Activated T-helper 1 cell treated with anti-CD3 and anti-CD28 coated beads, Interleukin-12 subunit alpha, Interleukin-12 subunit beta, Interleukin-2, Interleukin-4 antibody, amounts not matched to agents 30 ng/mL and 10 ng/mL and 1 ng/mL, durations not matched to agents 14 hours and 24 hours and 36 hours (primary cell): Measurements from ENCODE around the gene PPP1R3C. TPM values are rescaled to one million over a fixed set of nuclear protein-coding genes. Genes with fewer than 3 reads are reported as not detected.

Experiments used
- DNase-seq: peaks from one replicate; pipeline ENCODE4 v3.0.0; 2021; ENCODE audit warnings: low spot score
- H3K27ac Mint-ChIP-seq: one replicate; pipeline ENCODE4 v1.8.0; 2021; ENCODE audit warnings: mild to moderate bottlenecking, mixed read lengths
- H3K27me3 Mint-ChIP-seq: one replicate; pipeline ENCODE4 v1.8.0; 2022; ENCODE audit warnings: mild to moderate bottlenecking, moderate library complexity, mixed read lengths; ENCODE audit not compliant: insufficient read depth
- H3K36me3 Mint-ChIP-seq: one replicate; pipeline ENCODE4 v1.8.0; 2021; ENCODE audit warnings: low read depth, mixed read lengths
- H3K4me1 Mint-ChIP-seq: one replicate; pipeline ENCODE4 v1.8.0; 2021; ENCODE audit warnings: low read depth, mixed read lengths
- H3K4me3 Mint-ChIP-seq: one replicate; pipeline ENCODE4 v1.8.0; 2021; ENCODE audit warnings: mild to moderate bottlenecking, moderate library complexity, mixed read lengths
- H3K9me3 Mint-ChIP-seq: one replicate; pipeline ENCODE4 v1.8.0; 2021; ENCODE audit warnings: mixed read lengths
- intact Hi-C: fragments of 100-400 bp; cut with micrococcal nuclease; formaldehyde crosslinking; loops from one replicate; pipeline ENCODE4 v1.15.1; 2024
- total RNA-seq: library from RNA; stranded (reverse); gene quantifications from 2 replicates; pipeline ENCODE4 v1.2.3, GENCODE V29; 2022

PPP1R3C gene
- total RNA-seq, 1 donor from 2014 or later = not detected

GRCh38 chr10:91603931-91604331, 28.9 kb downstream of the PPP1R3C start:
- intact Hi-C loops = no loop called here
- H3K36me3 Mint-ChIP-seq = no peaks in the 10 kb centered on the region
- DNase-seq = no peak
- H3K27ac Mint-ChIP-seq = no peak overlapping the region
- no peaks in the 10 kb centered on the region for H3K27me3 Mint-ChIP-seq
- H3K4me1 Mint-ChIP-seq = no peaks in the 10 kb centered on the region
- peaks cover 11% of the 10 kb centered on the region for H3K9me3 Mint-ChIP-seq
- no peak overlapping the region for H3K4me3 Mint-ChIP-seq

- intact Hi-C loops = no loop called here
- Mint-ChIP-seq H3K9me3 (peaks cover 11% of the 10 kb centered on the region), H3K27ac (no peak overlapping the region), H3K27me3 (no peaks in the 10 kb centered on the region), H3K36me3 (no peaks in the 10 kb centered on the region), H3K4me1 (no peaks in the 10 kb centered on the region), H3K4me3 (no peak overlapping the region)
- DNase-seq = no peak
Observed at GRCh38 chr10:91602868-91603568, 29.9 kb downstream of the PPP1R3C start.

- H3K36me3 Mint-ChIP-seq = no peaks in the 10 kb centered on the region
- peaks cover 11% of the 10 kb centered on the region for H3K9me3 Mint-ChIP-seq
- intact Hi-C loops = no loop called here
- no peak overlapping the region for H3K27ac Mint-ChIP-seq
- H3K27me3 Mint-ChIP-seq = no peaks in the 10 kb centered on the region
- no peak for DNase-seq
- no peak overlapping the region for H3K4me3 Mint-ChIP-seq
- no peaks in the 10 kb centered on the region for H3K4me1 Mint-ChIP-seq
Observed at GRCh38 chr10:91602449-91602848, 30.4 kb downstream of the PPP1R3C start.

GRCh38 chr10:91601212-91601611, 31.7 kb downstream of the PPP1R3C start:
- H3K27me3 Mint-ChIP-seq = no peaks in the 10 kb centered on the region
- peaks cover 8% of the 10 kb centered on the region for H3K9me3 Mint-ChIP-seq
- H3K27ac Mint-ChIP-seq = no peak overlapping the region
- DNase-seq = no peak
- no peaks in the 10 kb centered on the region for H3K4me1 Mint-ChIP-seq
- no peaks in the 10 kb centered on the region for H3K36me3 Mint-ChIP-seq
- intact Hi-C loops = no loop called here
- no peak overlapping the region for H3K4me3 Mint-ChIP-seq

- Mint-ChIP-seq H3K9me3 (no peaks in the 10 kb centered on the region), H3K4me3 (no peak overlapping the region), H3K27ac (no peak overlapping the region), H3K4me1 (no peaks in the 10 kb centered on the region), H3K36me3 (no peaks in the 10 kb centered on the region), H3K27me3 (peaks cover 3% of the 10 kb centered on the region)
- DNase-seq = no peak
- intact Hi-C loops = no loop called here
Observed at GRCh38 chr10:91598211-91598977, 34.5 kb downstream of the PPP1R3C start.

- no peak overlapping the region for H3K27ac Mint-ChIP-seq
- no peak overlapping the region for H3K4me3 Mint-ChIP-seq
- H3K4me1 Mint-ChIP-seq = no peaks in the 10 kb centered on the region
- intact Hi-C loops = no loop called here
- DNase-seq = no peak
- H3K27me3 Mint-ChIP-seq = peaks cover 3% of the 10 kb centered on the region
- no peaks in the 10 kb centered on the region for H3K9me3 Mint-ChIP-seq
- H3K36me3 Mint-ChIP-seq = no peaks in the 10 kb centered on the region
Observed at GRCh38 chr10:91597197-91597881, 35.5 kb downstream of the PPP1R3C start.

- Mint-ChIP-seq H3K27me3 (peaks cover 3% of the 10 kb centered on the region), H3K9me3 (no peaks in the 10 kb centered on the region), H3K27ac (no peak overlapping the region), H3K36me3 (no peaks in the 10 kb centered on the region), H3K4me1 (no peaks in the 10 kb centered on the region), H3K4me3 (no peak overlapping the region)
- intact Hi-C loops = no loop called here
- DNase-seq = no peak
Observed at GRCh38 chr10:91596825-91597196, 36.1 kb downstream of the PPP1R3C start.

GRCh38 chr10:91593834-91594233, 39.0 kb downstream of the PPP1R3C start:
- Mint-ChIP-seq H3K4me3 (no peak overlapping the region), H3K27ac (no peak overlapping the region), H3K27me3 (peaks cover 10% of the 10 kb centered on the region), H3K36me3 (no peaks in the 10 kb centered on the region), H3K9me3 (no peaks in the 10 kb centered on the region), H3K4me1 (no peaks in the 10 kb centered on the region)
- intact Hi-C loops = no loop called here
- no peak for DNase-seq

- Mint-ChIP-seq H3K27me3 (peaks cover 10% of the 10 kb centered on the region), H3K9me3 (no peaks in the 10 kb centered on the region), H3K4me3 (no peak overlapping the region), H3K4me1 (no peaks in the 10 kb centered on the region), H3K27ac (no peak overlapping the region), H3K36me3 (no peaks in the 10 kb centered on the region)
- DNase-seq = no peak
- intact Hi-C loops = no loop called here
Observed at GRCh38 chr10:91593366-91593765, 39.5 kb downstream of the PPP1R3C start.

- intact Hi-C loops = no loop called here
- H3K4me1 Mint-ChIP-seq = no peaks in the 10 kb centered on the region
- no peak for DNase-seq
- peaks cover 10% of the 10 kb centered on the region for H3K27me3 Mint-ChIP-seq
- no peak overlapping the region for H3K4me3 Mint-ChIP-seq
- no peaks in the 10 kb centered on the region for H3K36me3 Mint-ChIP-seq
- H3K9me3 Mint-ChIP-seq = no peaks in the 10 kb centered on the region
- no peak overlapping the region for H3K27ac Mint-ChIP-seq
Observed at GRCh38 chr10:91592266-91592975, 40.5 kb downstream of the PPP1R3C start.

GRCh38 chr10:91591797-91592174, 41.1 kb downstream of the PPP1R3C start:
- Mint-ChIP-seq H3K36me3 (no peaks in the 10 kb centered on the region), H3K4me1 (no peaks in the 10 kb centered on the region), H3K4me3 (no peak overlapping the region), H3K27ac (no peak overlapping the region), H3K9me3 (no peaks in the 10 kb centered on the region), H3K27me3 (peaks cover 10% of the 10 kb centered on the region)
- DNase-seq = no peak
- intact Hi-C loops = no loop called here

GRCh38 chr10:91590904-91591796, 41.7 kb downstream of the PPP1R3C start:
- peaks cover 13% of the 10 kb centered on the region for H3K27me3 Mint-ChIP-seq
- H3K36me3 Mint-ChIP-seq = no peaks in the 10 kb centered on the region
- no peaks in the 10 kb centered on the region for H3K9me3 Mint-ChIP-seq
- DNase-seq = no peak
- no peak overlapping the region for H3K27ac Mint-ChIP-seq
- no peaks in the 10 kb centered on the region for H3K4me1 Mint-ChIP-seq
- intact Hi-C loops = no loop called here
- no peak overlapping the region for H3K4me3 Mint-ChIP-seq
